IMR-90 (cell line): Measurements from ENCODE around the gene CLDN6. TPM values are rescaled to one million over a fixed set of nuclear protein-coding genes. Genes with fewer than 3 reads are reported as not detected.

Experiments used
- ATAC-seq: fragments of 200-7000 bp; cut with Tn5 transposase; 2 replicates; pipeline ENCODE4 v1.9.1; 2020; ENCODE audit warnings: low read depth, mild to moderate bottlenecking, moderate library complexity
- BruUV-seq: library from RNA; stranded (reverse); fragments of 400-500 nt; replicated peaks from 2 replicates; lab custom pipeline; 2021; lab: Mats Ljungman, UMichigan
- CTCF ChIA-PET: fragments of 300-600 bp; formaldehyde crosslinking; extraction: SDS; loops from one replicate; lab custom pipeline; 2021; ENCODE audit warnings: antibody characterized with exemption; lab: Yijun Ruan, JAX
- POLR2A ChIA-PET: fragments of 300-600 bp; sonication (Branson Sonifier 250); formaldehyde crosslinking; loops from one replicate; lab custom pipeline; 2022; ENCODE audit warnings: antibody characterized with exemption; ENCODE audit not compliant: unreplicated experiment; lab: Charles Lee
- DNase-seq: peaks from one replicate; pipeline ENCODE4 v3.0.0; 2013
- H2AFZ ChIP-seq: replicated peaks from 2 replicates; pipeline ENCODE3; 2013; ENCODE audit warnings: low read length, mild to moderate bottlenecking; ENCODE audit not compliant: poor library complexity
- H2AK5ac ChIP-seq: 2 replicates; pipeline ENCODE4 v1.6.1; 2013; ENCODE audit warnings: low read depth, low read length, inconsistent platforms
- H2AK9ac ChIP-seq: replicated peaks from 2 replicates; pipeline ENCODE3; 2013; ENCODE audit warnings: mild to moderate bottlenecking, low read depth, low read length, moderate library complexity; ENCODE audit not compliant: poor library complexity
- H2BK120ac ChIP-seq: 2 replicates; pipeline ENCODE4 v1.6.1; 2013; ENCODE audit warnings: low read depth, low read length, inconsistent platforms
- H2BK15ac ChIP-seq: 3 replicates; pipeline ENCODE4 v1.6.1; 2013; ENCODE audit warnings: low read depth, low read length, inconsistent platforms
- H2BK20ac ChIP-seq: 2 replicates; pipeline ENCODE4 v1.6.1; 2013; ENCODE audit warnings: low read depth, mild to moderate bottlenecking, inconsistent platforms, low read length, moderate library complexity
- H2BK5ac ChIP-seq: 2 replicates; pipeline ENCODE4 v1.6.1; 2013; ENCODE audit warnings: mild to moderate bottlenecking, low read depth, low read length, inconsistent platforms; ENCODE audit not compliant: poor library complexity, severe bottlenecking
- H3K14ac ChIP-seq: replicated peaks from 2 replicates; pipeline ENCODE4 v1.6.1; 2013; ENCODE audit warnings: low read depth, low read length, inconsistent platforms
- H3K18ac ChIP-seq: 2 replicates; pipeline ENCODE4 v1.6.1; 2013; ENCODE audit warnings: low read depth, low read length, control low read depth
- H3K23ac ChIP-seq: 2 replicates; pipeline ENCODE4 v1.6.1; 2013; ENCODE audit warnings: low read depth, low read length, inconsistent platforms
- H3K27ac ChIP-seq: 2 replicates; pipeline ENCODE4 v1.5.1; 2013; ENCODE audit warnings: mild to moderate bottlenecking, control low read depth, low read length; ENCODE audit not compliant: insufficient read depth
- H3K27me3 ChIP-seq: 2 replicates; pipeline ENCODE4 v1.6.1; 2013; ENCODE audit warnings: low read length; ENCODE audit not compliant: control insufficient read depth, insufficient read depth
- H3K36me3 ChIP-seq: 2 replicates; pipeline ENCODE4 v1.6.1; 2013; ENCODE audit warnings: low read length, mixed read lengths; ENCODE audit not compliant: control insufficient read depth, insufficient read depth
- H3K4ac ChIP-seq: 2 replicates; pipeline ENCODE4 v1.6.1; 2013; ENCODE audit warnings: low read depth, low read length, inconsistent platforms
- H3K4me1 ChIP-seq: 2 replicates; pipeline ENCODE4 v1.6.1; 2013; ENCODE audit warnings: low read length, mixed read lengths; ENCODE audit not compliant: control insufficient read depth, insufficient read depth
- H3K4me2 ChIP-seq: 2 replicates; pipeline ENCODE4 v1.6.1; 2013; ENCODE audit warnings: low read depth, mild to moderate bottlenecking, control low read depth, low read length, moderate library complexity
- H3K4me3 ChIP-seq: 2 replicates; pipeline ENCODE4 v1.5.1; 2013; ENCODE audit warnings: low read depth, mild to moderate bottlenecking, control low read depth, low read length, moderate library complexity; ENCODE audit not compliant: insufficient read depth
- H3K56ac ChIP-seq: 2 replicates; pipeline ENCODE4 v1.6.1; 2013; ENCODE audit warnings: low read length, inconsistent platforms; ENCODE audit not compliant: insufficient read depth; ENCODE audit errors: extremely low read depth
- H3K79me1 ChIP-seq, 2 experiments: 2 replicates each; pipeline ENCODE4 v1.6.1; 2013; ENCODE audit warnings: low read length in 2 of 2, inconsistent platforms in 1 of 2, low read depth in 1 of 2
- H3K9ac ChIP-seq: 2 replicates; pipeline ENCODE4 v1.6.1; 2013; ENCODE audit warnings: low read depth, low read length, control low read depth
- H3K9me1 ChIP-seq: 2 replicates; pipeline ENCODE4 v1.6.1; 2013; ENCODE audit warnings: low read length, inconsistent platforms; ENCODE audit not compliant: insufficient read depth
- H3K9me3 ChIP-seq: 2 replicates; pipeline ENCODE4 v1.6.1; 2013; ENCODE audit warnings: low read length; ENCODE audit not compliant: control insufficient read depth, insufficient read depth
- H4K20me1 ChIP-seq: 2 replicates; pipeline ENCODE4 v1.6.1; 2013; ENCODE audit warnings: low read length, inconsistent platforms; ENCODE audit not compliant: insufficient read depth
- H4K5ac ChIP-seq: 2 replicates; pipeline ENCODE4 v1.6.1; 2013; ENCODE audit warnings: mild to moderate bottlenecking, low read depth, low read length, control low read depth
- H4K8ac ChIP-seq, 2 experiments: 2 replicates each; pipeline ENCODE4 v1.6.1; 2013; ENCODE audit warnings: low read depth in 2 of 2, low read length in 2 of 2, control low read depth in 1 of 2, inconsistent platforms in 1 of 2
- H4K91ac ChIP-seq: 2 replicates; pipeline ENCODE4 v1.6.1; 2013; ENCODE audit warnings: low read depth, low read length, inconsistent platforms; ENCODE audit not compliant: insufficient read depth
- BHLHE40 ChIP-seq: fragments of 150-350 bp; IDR thresholded peaks from 2 replicates; pipeline ENCODE4 v1.6.1; 2016; ENCODE audit warnings: mild to moderate bottlenecking, low read depth, low read length
- CEBPB ChIP-seq: IDR thresholded peaks from 2 replicates; pipeline ENCODE4 v1.6.1; 2012; ENCODE audit warnings: low read depth, low read length, improper control_type of control experiment
- CHD1 ChIP-seq: IDR thresholded peaks from 2 replicates; pipeline ENCODE4 v1.6.1; 2012; ENCODE audit warnings: low read depth, low read length, improper control_type of control experiment
- ELK1 ChIP-seq: fragments of 150-350 bp; IDR thresholded peaks from 2 replicates; pipeline ENCODE4 v1.6.1; 2016; ENCODE audit warnings: low read depth, mild to moderate bottlenecking, low read length, moderate library complexity, borderline replicate concordance
- FOS ChIP-seq: fragments of 150-350 bp; IDR thresholded peaks from 2 replicates; pipeline ENCODE4 v1.6.1; 2016; ENCODE audit warnings: low read depth, low read length
- MAFK ChIP-seq: IDR thresholded peaks from 2 replicates; pipeline ENCODE4 v1.6.1; 2012; ENCODE audit warnings: low read depth, low read length, improper control_type of control experiment
- MAZ ChIP-seq: IDR thresholded peaks from 2 replicates; pipeline ENCODE4 v1.6.1; 2012; ENCODE audit warnings: low read depth, mild to moderate bottlenecking, low read length, improper control_type of control experiment, moderate library complexity, borderline replicate concordance
- MXI1 ChIP-seq: IDR thresholded peaks from 2 replicates; pipeline ENCODE4 v1.6.1; 2012; ENCODE audit warnings: low read depth, mild to moderate bottlenecking, low read length, moderate library complexity, borderline replicate concordance
- NFE2L2 ChIP-seq: fragments of 150-350 bp; IDR thresholded peaks from 2 replicates; pipeline ENCODE4 v1.6.1; 2016; ENCODE audit warnings: low read depth, mild to moderate bottlenecking, low read length
- POLR2A ChIP-seq: IDR thresholded peaks from 2 replicates; pipeline ENCODE4 v1.6.1; 2012; ENCODE audit warnings: mild to moderate bottlenecking, low read depth, low read length
- RAD21 ChIP-seq: IDR thresholded peaks from 2 replicates; pipeline ENCODE4 v1.6.1; 2012; ENCODE audit warnings: low read length, improper control_type of control experiment
- RCOR1 ChIP-seq: IDR thresholded peaks from 2 replicates; pipeline ENCODE4 v1.6.1; 2012; ENCODE audit warnings: mild to moderate bottlenecking, low read length, improper control_type of control experiment; ENCODE audit not compliant: insufficient replicate concordance
- RFX5 ChIP-seq: IDR thresholded peaks from 2 replicates; pipeline ENCODE4 v1.8.0; 2012; ENCODE audit warnings: low read depth, mild to moderate bottlenecking, low read length, moderate library complexity
- SMC3 ChIP-seq: fragments of 150-350 bp; IDR thresholded peaks from 2 replicates; pipeline ENCODE4 v1.6.1; 2016; ENCODE audit warnings: low read depth, mild to moderate bottlenecking, antibody characterized with exemption, low read length, moderate library complexity
- USF2 ChIP-seq: fragments of 150-350 bp; IDR thresholded peaks from 2 replicates; pipeline ENCODE4 v1.6.1; 2017; ENCODE audit warnings: mild to moderate bottlenecking, antibody characterized with exemption, low read length, low read depth
- WGBS, 2 experiments: methylation state at CpG; one replicate each; pipeline versions ENCODE4 v1.1.5 to v1.1.7; 2013; ENCODE audit warnings: missing lambda C conversion rate in 2 of 2; ENCODE audit not compliant: insufficient read length in 1 of 2; ENCODE audit errors: extremely low coverage in 2 of 2; 5-methylcytosine and 5-hydroxymethylcytosine counted together
- dilution Hi-C: fragments of 300-500 bp; cut with HindIII; formaldehyde crosslinking; loops from one replicate; pipeline ENCODE4 v1.14.3; 2018; ENCODE audit warnings: low sequenced_read_pairs; ENCODE audit not compliant: unreplicated experiment
- in situ Hi-C: fragments of 300-500 bp; cut with MboI; formaldehyde crosslinking; loops from 3 replicates; pipeline ENCODE4 v1.14.3; 2019; ENCODE audit warnings: low sequenced_read_pairs, inconsistent platforms, mixed read lengths
- intact Hi-C: fragments of 100-400 bp; cut with micrococcal nuclease; formaldehyde crosslinking; loops from 2 replicates; pipeline ENCODE4 v1.10.0; 2022
- polyA plus RNA-seq, 3 experiments: library from polyadenylated mRNA; depleted of rRNA; stranded (reverse); fragments of >200 nt; gene quantifications; 2 replicates each; pipeline ENCODE4 v1.2.3, GENCODE V29; 2012; ENCODE audit warnings: low replicate concordance in 1 of 3
- total RNA-seq: library from RNA; depleted of rRNA; stranded (reverse); fragments of >200 nt; gene quantifications from 2 replicates; pipeline ENCODE4 v1.2.3, GENCODE V29; 2012
- TF ChIP-seq, protein P1 (sequence below): conservative IDR thresholded peaks from 2 replicates; pipeline ENCODE4 v1.5.1; 2012; ENCODE audit warnings: mild to moderate bottlenecking, low read depth, low read length, improper control_type of control experiment

The CLDN6 gene
- total and polyA plus RNA-seq, 2 of the 4 experiments (the other 2 are of a cell fraction), result 0.14 TPM; not detected in 1

DNA sequence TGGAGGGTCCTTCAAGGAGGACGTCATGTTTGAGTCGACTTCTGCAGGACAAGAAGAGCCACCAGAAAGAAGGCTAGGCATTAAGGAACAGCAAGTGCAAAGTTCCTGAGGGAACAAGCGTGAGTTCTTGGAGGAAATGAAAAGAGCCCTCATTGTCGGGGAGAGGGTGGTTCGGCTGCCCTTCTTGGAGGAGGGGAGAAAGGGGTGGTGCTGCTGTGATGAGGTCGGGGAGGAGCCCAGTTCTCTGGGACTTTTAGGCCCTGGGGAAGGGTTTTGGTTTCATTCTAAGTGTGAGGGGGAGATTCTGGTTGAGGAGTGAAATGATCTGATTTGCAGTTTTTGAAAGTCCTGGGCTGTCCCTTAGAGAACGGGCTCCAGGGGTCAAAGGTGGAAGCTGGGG is 14.6 kb upstream of the CLDN6 start:
- H3K27me3 ChIP-seq, result peaks cover 62% of the 10 kb centered on the region
- H3K36me3 ChIP-seq, result no peaks in the 10 kb centered on the region
- ChIA-PET CTCF (interaction anchor here (1.5 to 1.7 kb wide), 2 partner anchors 16 to 100 kb away, joined by 3 to 7 read pairs; no protein-coding TSS in a partner anchor), POLR2A (no interaction called here)
- H3K27ac ChIP-seq, result no peak overlapping the region
- H2AFZ ChIP-seq, result no peak overlapping the region
- H3K23ac ChIP-seq, result no peak overlapping the region
- no peak overlapping the region for H3K4me2 ChIP-seq
- no peak overlapping the region for H4K5ac ChIP-seq
- H3K79me1 ChIP-seq, result no peaks in the 10 kb centered on the region
- H2BK5ac ChIP-seq, result no peak overlapping the region
- H4K8ac ChIP-seq, result no peak overlapping the region
- dilution Hi-C loops (no loop called here), intact Hi-C loops (no loop called here), in situ Hi-C loops (no loop called here)
- H3K56ac ChIP-seq, result no peak overlapping the region
- no peak overlapping the region for H2AK9ac ChIP-seq
- H4K20me1 ChIP-seq, result 0 out of 2 replicates have a peak, but pooled peaks cover 7% of the 10 kb centered on the region
- no peak overlapping the region for H3K4me3 ChIP-seq
- TF ChIP-seq SMC3, result no peak
- TF ChIP-seq CEBPB, result no peak
- no peak for TF ChIP-seq NFE2L2
- no peak for TF ChIP-seq RFX5
- TF ChIP-seq MAFK, result no peak
- TF ChIP-seq, protein P1, sequence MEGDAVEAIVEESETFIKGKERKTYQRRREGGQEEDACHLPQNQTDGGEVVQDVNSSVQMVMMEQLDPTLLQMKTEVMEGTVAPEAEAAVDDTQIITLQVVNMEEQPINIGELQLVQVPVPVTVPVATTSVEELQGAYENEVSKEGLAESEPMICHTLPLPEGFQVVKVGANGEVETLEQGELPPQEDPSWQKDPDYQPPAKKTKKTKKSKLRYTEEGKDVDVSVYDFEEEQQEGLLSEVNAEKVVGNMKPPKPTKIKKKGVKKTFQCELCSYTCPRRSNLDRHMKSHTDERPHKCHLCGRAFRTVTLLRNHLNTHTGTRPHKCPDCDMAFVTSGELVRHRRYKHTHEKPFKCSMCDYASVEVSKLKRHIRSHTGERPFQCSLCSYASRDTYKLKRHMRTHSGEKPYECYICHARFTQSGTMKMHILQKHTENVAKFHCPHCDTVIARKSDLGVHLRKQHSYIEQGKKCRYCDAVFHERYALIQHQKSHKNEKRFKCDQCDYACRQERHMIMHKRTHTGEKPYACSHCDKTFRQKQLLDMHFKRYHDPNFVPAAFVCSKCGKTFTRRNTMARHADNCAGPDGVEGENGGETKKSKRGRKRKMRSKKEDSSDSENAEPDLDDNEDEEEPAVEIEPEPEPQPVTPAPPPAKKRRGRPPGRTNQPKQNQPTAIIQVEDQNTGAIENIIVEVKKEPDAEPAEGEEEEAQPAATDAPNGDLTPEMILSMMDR, result no peak
- no peak for TF ChIP-seq MXI1
- no peak for TF ChIP-seq ELK1
- TF ChIP-seq POLR2A, result no peak
- no peak for TF ChIP-seq USF2
- TF ChIP-seq RAD21, result no peak
- no peak for TF ChIP-seq FOS
- TF ChIP-seq RCOR1, result no peak
- no peak for TF ChIP-seq CHD1
- no peak for TF ChIP-seq BHLHE40
- no peak for TF ChIP-seq MAZ
- no peak overlapping the region for H3K9ac ChIP-seq
- WGBS, 2 experiments, result 53% methylated on average over 4 of the region's 7 CpGs; no CpG with 5 or more reads in 1 of the 2 experiments
- H3K14ac ChIP-seq, result no peak overlapping the region
- H2BK120ac ChIP-seq, result no peak overlapping the region
- no peaks in the 10 kb centered on the region for H3K4me1 ChIP-seq
- ATAC-seq (no peak), DNase-seq (no peak)
- H2BK15ac ChIP-seq, result no peak overlapping the region
- H3K9me3 ChIP-seq, result no peaks in the 10 kb centered on the region
- no peak overlapping the region for H3K4ac ChIP-seq
- H3K18ac ChIP-seq, result no peak overlapping the region
- no peak overlapping the region for H2AK5ac ChIP-seq
- H2BK20ac ChIP-seq, result no peak overlapping the region
- H3K9me1 ChIP-seq, result no peaks in the 10 kb centered on the region
- H4K91ac ChIP-seq, result no peak overlapping the region
- no TSS peak for BruUV-seq
